H1 (cell line): Measurements from ENCODE around the gene TET1. TPM values are rescaled to one million over a fixed set of nuclear protein-coding genes. Genes with fewer than 3 reads are reported as not detected.

Experiments used
- ATF3 ChIP-seq: IDR thresholded peaks from 2 replicates; pipeline ENCODE4 v1.6.1; 2011; ENCODE audit warnings: low read depth, mild to moderate bottlenecking, low read length; ENCODE audit not compliant: insufficient read depth
- USF2 ChIP-seq: IDR thresholded peaks from 2 replicates; pipeline ENCODE4 v1.6.1; 2011; ENCODE audit warnings: low read length, improper control_type of control experiment
- polyA plus RNA-seq, 7 experiments: library from polyadenylated mRNA; depleted of rRNA in 3 of 7; stranded (reverse) in 5 of 7; unstranded in 2 of 7; fragments of >200 nt in 5 of 7; fragments of 200-250 nt in 2 of 7; gene quantifications; 1 replicate in 5 of 7; 2 replicates in 1 of 7; 4 replicates in 1 of 7; pipeline versions ENCODE4 v1.2.1 to v1.2.3, GENCODE V29; 2011 to 2013; ENCODE audit warnings: missing spikeins in 2 of 7, mixed read lengths in 2 of 7
- total RNA-seq: library from RNA; stranded (reverse); fragmentation: NEBNext Ultra II Directional; extraction: Animal tissue kit (Norgen Biotek cat#: 25700); gene quantifications from 2 replicates; pipeline ENCODE4 v1.2.1, GENCODE V29; 2021

The TET1 gene
- total and polyA plus RNA-seq, 2 of the 8 experiments (the other 6 are each of a cell fraction or from before 2014, with no cell fraction given) = 15.2 to 69.3 TPM

- TF ChIP-seq ATF3 = no peak
- no peak for TF ChIP-seq USF2
Measured at GRCh38 chr10:68565658-68566057, 5.5 kb downstream of the TET1 start (continued).
